PC-9 (cell line): ENCODE data around the gene CEP57. TPM values are rescaled to one million over a fixed set of nuclear protein-coding genes. Genes with fewer than 3 reads are reported as not detected.

Experiments
- BruUV-seq: library from RNA; stranded (reverse); fragments of 400-500 nt; replicated peaks from 2 replicates; lab custom pipeline; 2021; lab: Mats Ljungman, UMichigan
- CTCF ChIA-PET: fragments of 300-600 bp; sonication (Branson Sonifier 250); formaldehyde crosslinking; loops from one replicate; lab custom pipeline; 2022; ENCODE audit warnings: antibody characterized with exemption; lab: Charles Lee
- POLR2A ChIA-PET: fragments of 300-600 bp; sonication (Branson Sonifier 250); formaldehyde crosslinking; loops from one replicate; lab custom pipeline; 2022; ENCODE audit warnings: antibody characterized with exemption; ENCODE audit not compliant: unreplicated experiment; lab: Charles Lee
- DNase-seq, 2 experiments: peaks; one replicate each; pipeline versions ENCODE4 v3.0.0 to v3.0.0-alpha.2; 2015 to 2022; ENCODE audit warnings: mixed read lengths in 1 of 2
- H2AFZ ChIP-seq: fragments of 200-600 bp; sonication (generic); 2 replicates; pipeline ENCODE4 v1.8.1; 2017; ENCODE audit warnings: antibody characterized with exemption
- H3F3A ChIP-seq: fragments of 200-600 bp; sonication (generic); 2 replicates; pipeline ENCODE4 v1.8.1; 2017; ENCODE audit warnings: antibody characterized with exemption, mild to moderate bottlenecking, low read depth; ENCODE audit not compliant: insufficient read depth
- H3K27ac ChIP-seq: fragments of 200-600 bp; sonication (generic); 2 replicates; pipeline ENCODE4 v1.6.1; 2016; ENCODE audit warnings: mixed run types
- H3K27me3 ChIP-seq: fragments of 200-600 bp; sonication (generic); 2 replicates; pipeline ENCODE4 v1.6.1; 2016; ENCODE audit warnings: low read depth, mixed run types; ENCODE audit not compliant: insufficient read depth
- H3K36me3 ChIP-seq: fragments of 200-600 bp; sonication (generic); 2 replicates; pipeline ENCODE4 v1.6.1; 2016; ENCODE audit warnings: low read depth, mixed run types
- H3K4me1 ChIP-seq: fragments of 200-600 bp; sonication (generic); replicated peaks from 2 replicates; pipeline ENCODE4 v1.6.1; 2016; ENCODE audit warnings: mixed run types; ENCODE audit not compliant: insufficient read depth
- H3K4me2 ChIP-seq: fragments of 200-600 bp; sonication (generic); 2 replicates; pipeline ENCODE4 v1.6.1; 2017; ENCODE audit warnings: mixed run types
- H3K4me3 ChIP-seq: fragments of 200-600 bp; sonication (generic); 2 replicates; pipeline ENCODE4 v1.6.1; 2016; ENCODE audit warnings: mixed run types
- H3K79me2 ChIP-seq: fragments of 200-600 bp; sonication (generic); 2 replicates; pipeline ENCODE4 v1.6.1; 2017; ENCODE audit warnings: low read depth, mixed run types
- H3K9me2 ChIP-seq: fragments of 200-600 bp; sonication (generic); 2 replicates; pipeline ENCODE4 v1.8.1; 2017; ENCODE audit warnings: mild to moderate bottlenecking; ENCODE audit not compliant: insufficient read depth
- H3K9me3 ChIP-seq: fragments of 200-600 bp; sonication (generic); 2 replicates; pipeline ENCODE4 v1.8.1; 2016; ENCODE audit warnings: low read depth; ENCODE audit not compliant: insufficient read depth
- H4K20me1 ChIP-seq: fragments of 200-600 bp; sonication (generic); 2 replicates; pipeline ENCODE4 v1.8.1; 2017; ENCODE audit not compliant: insufficient read depth
- CTCF ChIP-seq: fragments of 200-600 bp; sonication (generic); conservative IDR thresholded peaks from 2 replicates; pipeline ENCODE4 v1.6.1; 2017; ENCODE audit warnings: mixed run types, antibody characterized with exemption, mild to moderate bottlenecking, moderate library complexity
- EZH2 ChIP-seq: fragments of 200-600 bp; sonication (generic); IDR thresholded peaks from 2 replicates; pipeline ENCODE4 v1.8.0; 2017; ENCODE audit warnings: antibody characterized with exemption, low read depth
- intact Hi-C: fragments of 100-400 bp; cut with micrococcal nuclease; formaldehyde crosslinking; loops from one replicate; pipeline ENCODE4 v1.10.0; 2022; ENCODE audit not compliant: unreplicated experiment
- total RNA-seq: library from RNA; stranded (reverse); gene quantifications from 2 replicates; pipeline ENCODE4 v1.2.3, GENCODE V29; 2021

CEP57 gene
- total RNA-seq, 1 experiment from 2014 or later: 64.5 TPM

- DNase-seq: peak; percentile 16 to 41
- peaks cover 57% of the 10 kb centered on the region for H3K79me2 ChIP-seq
These were observed 1.3 kb upstream of the CEP57 start for GRCh38 chr11:95788921-95789505.

GRCh38 chr11:95789506-95790122 is 684 bp upstream of the CEP57 start, which contains the start of gene FAM76B:
FAM76B (minus strand) TSS chr11:95789782; CDS start chr11:95789478, 304 bp downstream.
- H4K20me1 ChIP-seq: peaks cover 21% of the 10 kb centered on the region
- no peaks in the 10 kb centered on the region for H3K9me3 ChIP-seq
- H3K4me3 ChIP-seq: peak within 1 kb of the TSS; percentile 87
- peak within 1 kb of the TSS; percentile 85 for H3K27ac ChIP-seq
- H3K4me1 ChIP-seq: peaks cover 26% of the 10 kb centered on the region
- peak; percentile 95 to 99 for DNase-seq
- H3K79me2 ChIP-seq: peaks cover 62% of the 10 kb centered on the region
- peaks cover 39% of the 10 kb centered on the region for H3K36me3 ChIP-seq
- no peaks in the 10 kb centered on the region for H3K27me3 ChIP-seq
- TF ChIP-seq CTCF: no peak
- intact Hi-C loops: loop anchor here (1.0 to 5.0 kb wide), 2 partner anchors 600 to 638 kb away; partner anchors contain the start of gene CCDC82
- CTCF ChIA-PET: interaction anchor here (0.7 to 1.2 kb wide), 3 partner anchors 264 to 600 kb away, joined by 3 to 9 read pairs (median 4); partner anchors contain the start of genes CCDC82 and JRKL
- BruUV-seq: no TSS peak
- no peaks in the 10 kb centered on the region for H3K9me2 ChIP-seq
- POLR2A ChIA-PET: interaction anchor here (0.6 to 1.1 kb wide), 3 partner anchors 135 to 607 kb away, joined by 3 to 13 read pairs (median 4); partner anchors contain the start of genes CCDC82 and JRKL
- H3K4me2 ChIP-seq: peak within 1 kb of the TSS; percentile 99
- H2AFZ ChIP-seq: peak within 1 kb of the TSS; percentile 99
- peaks cover 18% of the 10 kb centered on the region; the same call in 1 of the 2 replicates for H3F3A ChIP-seq

More at GRCh38 chr11:95788921-95789505, 1.3 kb upstream of the CEP57 start:
- H3K9me3 ChIP-seq: no peaks in the 10 kb centered on the region
- H3K27me3 ChIP-seq: no peaks in the 10 kb centered on the region
- CTCF ChIA-PET: no interaction called here
- BruUV-seq: TSS peak; percentile 55
- peaks cover 39% of the 10 kb centered on the region for H3K36me3 ChIP-seq
- H4K20me1 ChIP-seq: peaks cover 21% of the 10 kb centered on the region
- peak; percentile 42; the same call in 1 of the 2 replicates for TF ChIP-seq CTCF
- no peak for TF ChIP-seq EZH2
- no peaks in the 10 kb centered on the region for H3K9me2 ChIP-seq
- H3K4me2 ChIP-seq: peak overlapping the region; percentile 99
- H3K27ac ChIP-seq: peak overlapping the region; percentile 85
- H3F3A ChIP-seq: peaks cover 18% of the 10 kb centered on the region; the same call in 1 of the 2 replicates
- peak overlapping the region; percentile 83 for H2AFZ ChIP-seq
- POLR2A ChIA-PET: interaction anchor here (0.6 to 1.1 kb wide), 4 partner anchors 47 to 641 kb away, joined by 3 to 13 read pairs (median 3); partner anchors contain the start of genes CCDC82 and JRKL
- H3K4me1 ChIP-seq: peaks cover 26% of the 10 kb centered on the region
- intact Hi-C loops: loop anchor here (5.0 kb wide), 1 partner anchor 638 kb away; no protein-coding TSS in a partner anchor
- peak overlapping the region; percentile 87 for H3K4me3 ChIP-seq
